ENCODE results near the gene TMEM273.

TMEM273 gene

DNA sequence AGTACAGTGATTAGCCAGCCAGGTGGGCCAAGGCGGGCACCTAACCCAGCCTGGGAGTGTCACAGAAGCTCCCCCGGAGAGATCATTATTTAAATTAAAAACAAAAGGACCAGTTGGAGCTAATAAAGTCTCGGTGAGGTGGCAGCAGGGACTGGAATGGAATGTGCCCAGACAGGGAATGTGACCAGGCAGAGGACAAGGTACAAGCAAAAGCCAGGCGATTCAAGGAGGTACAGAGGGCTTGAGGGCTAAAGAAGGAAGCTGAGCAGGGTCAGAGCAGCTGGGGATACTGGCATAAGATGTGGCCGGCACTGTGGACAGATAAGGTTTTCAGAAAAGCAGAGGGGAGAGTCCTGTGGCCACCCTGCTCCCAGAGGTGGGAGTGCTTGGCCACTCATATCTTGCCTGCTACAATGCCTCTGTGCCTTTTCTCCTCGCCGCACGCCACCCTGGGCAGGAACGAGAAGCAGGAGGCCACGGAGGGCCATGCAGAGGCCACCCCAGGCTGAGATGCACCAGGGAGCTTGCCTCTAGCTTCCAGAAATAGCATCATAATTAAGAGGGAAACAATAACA is 13.2 kb downstream of the TMEM273 start:
- DNase-seq: no peak

DNA sequence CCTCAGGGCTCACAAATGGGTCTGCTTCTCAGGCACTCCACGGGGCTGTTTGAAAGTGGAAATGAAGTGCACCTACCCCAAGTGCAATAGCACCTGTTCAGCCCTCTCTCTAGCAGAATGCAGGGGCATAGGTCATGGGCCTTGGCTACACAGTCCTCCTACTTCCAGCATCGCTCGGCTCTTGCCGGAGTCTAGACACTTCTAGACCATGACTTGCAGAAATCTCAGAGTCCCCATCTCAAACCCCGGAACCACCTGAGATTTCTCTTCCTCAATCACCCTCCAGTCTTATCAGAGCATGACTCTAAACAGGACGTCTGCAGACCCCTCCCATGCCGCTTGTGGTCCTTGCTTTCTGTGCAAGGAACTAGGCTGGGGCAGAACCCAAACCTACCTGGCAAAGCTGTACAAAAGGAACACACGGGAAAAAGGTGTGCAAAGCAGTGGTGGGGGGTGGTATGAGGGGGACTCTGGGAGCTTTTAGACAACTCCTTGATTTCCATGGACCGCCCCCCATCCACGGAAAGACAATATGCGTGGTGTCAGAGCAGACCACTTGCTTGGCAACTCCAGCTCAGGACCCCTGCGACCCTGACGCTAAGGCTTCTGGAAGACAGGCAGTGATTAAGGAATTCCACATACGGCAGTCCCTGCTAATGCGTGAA is 13.8 kb downstream of the TMEM273 start:
- DNase-seq: no peak

DNA sequence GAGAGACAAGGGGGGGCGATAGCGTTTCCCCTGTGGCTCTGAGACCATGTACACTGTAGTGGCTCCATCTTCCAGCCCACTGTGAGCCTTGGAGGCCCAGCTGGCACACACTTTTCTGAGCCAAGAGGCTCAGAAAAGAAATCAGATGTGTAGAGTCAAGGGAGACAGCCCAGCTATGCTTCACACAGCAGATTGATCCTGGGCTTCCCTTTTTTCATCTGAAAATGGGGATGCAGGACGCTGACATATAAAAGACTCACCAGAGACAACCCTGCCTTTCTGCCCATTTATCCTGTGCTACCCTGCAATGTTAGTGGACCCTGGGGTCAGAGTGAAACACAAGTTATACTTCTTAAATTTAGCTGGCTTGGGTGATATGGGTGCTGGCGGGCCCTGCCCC is 14.3 kb downstream of the TMEM273 start:
- DNase-seq: no peak

DNA sequence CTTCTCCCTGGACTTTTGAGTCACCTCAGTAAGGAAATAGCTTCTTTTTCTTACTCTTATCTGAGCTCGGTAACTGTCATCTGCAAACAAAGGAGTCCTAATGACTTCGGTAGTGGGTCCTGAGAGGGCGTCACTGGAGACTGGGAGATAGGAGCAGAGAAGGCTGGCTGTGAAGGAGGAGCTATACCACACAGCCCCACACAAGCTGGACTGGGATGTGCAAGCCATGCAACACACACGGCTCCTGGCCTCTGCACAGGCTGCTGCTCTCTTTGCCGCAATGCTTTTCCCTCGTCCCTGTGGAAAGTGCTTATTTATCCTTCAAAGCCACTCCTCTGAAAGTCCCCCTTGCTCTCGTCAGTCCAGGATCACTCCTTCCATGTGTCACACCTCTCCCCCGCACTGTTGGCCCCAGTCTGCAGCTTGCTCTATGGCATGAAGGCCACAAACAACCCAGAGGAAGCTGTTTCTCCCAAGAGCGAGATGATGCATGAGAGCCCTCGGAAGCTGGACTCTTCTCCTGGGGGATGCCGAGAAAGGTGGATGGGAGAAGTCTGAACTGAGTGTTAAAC is 14.9 kb downstream of the TMEM273 start:
- DNase-seq: no peak

DNA sequence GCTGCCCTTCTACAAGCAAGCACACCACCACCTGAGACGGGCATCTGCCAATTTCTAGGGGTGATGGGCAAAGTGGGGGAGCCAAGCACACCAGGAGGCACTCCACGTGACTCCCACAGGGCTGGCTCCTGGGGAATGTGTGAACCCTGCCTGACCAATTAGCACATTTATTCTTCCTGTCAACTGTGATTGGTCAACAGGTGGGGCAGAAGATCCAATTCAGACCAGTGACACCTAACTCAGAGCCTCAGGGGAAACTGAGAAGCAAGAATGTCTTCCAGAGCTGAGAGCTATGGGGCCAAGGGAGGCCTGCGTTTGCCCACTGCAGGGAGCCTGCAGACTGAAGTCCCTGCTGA is 15.4 kb downstream of the TMEM273 start:
- no peak for DNase-seq

DNA sequence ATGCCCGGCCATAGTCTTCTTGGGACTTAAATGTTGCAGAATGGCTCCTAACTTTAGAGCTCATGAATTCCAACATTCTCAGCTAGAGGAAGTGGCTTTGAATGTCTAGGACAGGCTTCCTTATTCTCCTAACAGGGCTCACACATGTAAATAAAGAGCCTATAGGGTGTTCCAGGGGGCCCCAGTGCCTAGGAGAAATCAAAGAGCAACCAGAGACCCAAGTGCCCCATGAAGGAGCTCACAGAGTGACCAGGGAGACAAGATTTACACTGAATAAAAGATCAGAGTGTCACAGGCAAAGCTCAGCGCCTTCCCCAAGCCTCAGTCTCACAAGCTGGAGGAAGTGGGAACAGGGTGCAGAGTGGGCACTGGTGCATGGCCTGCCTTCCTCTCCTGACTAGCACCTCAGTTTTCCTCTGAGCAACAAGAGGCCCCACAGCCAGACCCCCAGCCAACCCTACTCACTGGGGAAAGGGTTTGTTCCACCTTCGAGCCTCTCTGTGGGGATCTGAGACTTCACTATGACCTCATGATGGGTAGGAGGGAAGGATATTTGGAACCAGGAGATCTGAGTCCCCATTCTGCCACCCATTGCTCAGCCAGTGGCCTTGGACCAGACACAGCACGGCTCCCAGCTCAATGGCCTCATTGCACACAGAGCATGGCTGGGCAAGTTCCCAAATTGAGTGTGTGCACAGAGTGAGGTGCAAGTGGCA is 16.0 kb downstream of the TMEM273 start:
- DNase-seq: no peak

DNA sequence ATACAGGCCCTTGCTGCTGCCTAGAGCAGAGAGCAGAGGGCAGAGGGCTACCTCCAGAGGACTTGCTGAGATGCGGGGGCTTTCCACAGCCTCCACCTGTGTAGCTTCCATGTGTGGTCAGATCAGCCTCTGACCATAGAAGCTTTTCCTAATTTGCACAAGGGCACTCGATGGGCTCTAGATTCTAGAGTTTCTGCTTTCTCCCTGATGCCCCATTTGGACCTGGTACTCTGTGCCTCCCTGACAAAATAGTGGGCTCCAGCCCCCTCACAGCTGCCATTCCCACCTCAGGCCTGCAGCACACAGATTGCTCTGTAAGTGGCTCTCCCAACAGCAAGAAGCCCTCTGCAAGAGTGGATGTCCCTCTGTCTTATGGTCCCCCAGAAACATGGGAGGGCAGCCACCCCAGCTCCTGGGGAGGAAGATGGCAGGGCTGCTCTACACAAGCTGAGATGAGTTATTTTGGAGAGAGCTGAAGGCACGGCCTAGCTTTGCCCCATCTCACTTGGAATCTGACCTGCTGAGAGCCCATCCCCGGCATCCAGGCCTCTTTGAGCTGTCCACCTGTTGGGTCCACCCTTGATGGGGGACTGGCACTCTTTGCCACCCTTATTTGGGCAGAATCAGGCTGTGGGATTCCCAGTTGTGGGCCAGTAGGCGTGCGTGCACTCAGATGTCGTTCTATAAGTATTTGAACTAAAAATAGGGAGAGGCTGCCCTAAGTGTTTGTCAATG is 16.7 kb downstream of the TMEM273 start:
- DNase-seq: no peak

DNA sequence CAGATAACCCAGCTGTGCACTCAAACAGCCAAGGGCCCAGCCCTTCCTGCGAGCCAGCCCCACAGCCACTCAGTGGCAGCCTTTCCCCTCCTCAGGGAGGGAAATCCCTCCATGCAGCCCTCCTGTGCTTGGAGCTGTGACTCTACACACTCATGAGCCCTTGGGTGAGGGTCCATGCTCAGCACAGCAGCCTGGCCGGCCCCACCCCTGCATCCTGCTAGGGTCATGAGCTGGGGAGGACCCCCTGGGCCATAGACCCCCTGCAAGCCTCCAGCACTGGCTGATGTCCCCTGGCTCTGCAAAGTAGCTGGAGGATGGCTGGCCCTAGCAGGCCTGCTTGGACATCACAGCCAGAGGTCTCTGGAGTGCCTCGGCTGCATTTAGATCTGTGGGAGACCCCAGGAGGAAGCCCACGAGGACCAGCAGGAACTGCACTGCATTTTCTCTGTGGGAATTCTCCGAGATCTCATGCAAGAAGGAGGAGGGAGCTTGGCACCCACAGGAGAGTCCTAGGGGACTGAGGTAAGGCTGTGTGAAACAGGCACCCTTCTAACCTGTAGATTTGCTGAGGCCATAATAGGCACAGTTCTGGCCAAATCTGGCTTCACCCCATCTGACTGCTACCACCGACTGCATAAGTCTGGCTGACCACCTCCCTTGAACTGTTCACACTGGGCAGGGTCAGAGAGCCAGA is 17.4 kb downstream of the TMEM273 start:
- no peak for DNase-seq

DNA sequence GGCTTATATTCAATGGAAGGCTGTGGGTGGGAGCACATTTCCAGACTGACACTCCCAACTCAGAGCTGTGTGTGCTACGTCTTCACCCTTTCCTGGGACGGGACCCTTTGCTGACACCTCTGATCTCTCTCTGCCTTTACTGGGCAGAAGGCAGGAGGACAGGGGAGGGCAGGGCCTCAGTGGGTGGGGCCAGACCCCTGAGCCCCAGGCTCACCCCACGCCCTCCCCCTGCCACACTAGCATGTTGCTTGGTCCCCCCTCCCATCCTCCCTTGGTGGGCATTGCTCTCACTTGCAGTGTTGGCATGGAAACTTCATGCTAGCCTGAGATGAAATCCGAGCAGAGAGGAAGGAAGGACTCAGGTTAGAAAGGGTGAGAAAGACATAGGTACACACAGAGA is 18.4 kb downstream of the TMEM273 start:
- DNase-seq: no peak

DNA sequence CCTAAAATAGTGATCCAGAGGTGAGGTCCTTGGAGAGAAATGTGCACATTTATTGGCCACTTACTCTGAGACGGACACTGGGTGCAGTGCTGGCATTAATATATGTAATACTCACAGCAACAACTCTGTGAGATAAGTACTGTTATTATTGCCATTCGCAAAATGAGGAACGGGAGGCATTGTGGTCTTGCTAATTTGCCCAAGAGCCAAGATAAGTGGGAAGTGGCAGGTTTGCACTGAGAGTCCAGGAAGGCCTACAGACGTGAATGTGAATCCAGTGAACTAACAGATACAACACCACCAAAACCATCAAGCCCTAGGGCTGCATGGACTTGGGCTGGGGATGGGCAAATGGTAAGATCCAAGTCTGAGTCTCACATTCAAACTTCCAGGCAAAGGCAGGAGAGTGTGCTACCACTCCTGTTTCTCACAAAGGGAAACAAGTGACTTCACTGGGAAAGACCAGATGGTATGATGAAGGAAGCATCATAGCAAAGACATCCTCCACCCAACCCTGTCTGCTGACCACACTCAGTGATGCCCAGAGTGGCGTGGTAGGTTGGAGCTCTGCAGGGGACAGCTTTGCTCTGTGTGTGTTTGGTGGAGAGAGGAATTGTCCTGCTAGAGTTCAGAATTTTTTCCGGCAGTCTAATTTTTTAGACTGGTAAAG is 19.2 kb downstream of the TMEM273 start:
- DNase-seq: no peak

DNA sequence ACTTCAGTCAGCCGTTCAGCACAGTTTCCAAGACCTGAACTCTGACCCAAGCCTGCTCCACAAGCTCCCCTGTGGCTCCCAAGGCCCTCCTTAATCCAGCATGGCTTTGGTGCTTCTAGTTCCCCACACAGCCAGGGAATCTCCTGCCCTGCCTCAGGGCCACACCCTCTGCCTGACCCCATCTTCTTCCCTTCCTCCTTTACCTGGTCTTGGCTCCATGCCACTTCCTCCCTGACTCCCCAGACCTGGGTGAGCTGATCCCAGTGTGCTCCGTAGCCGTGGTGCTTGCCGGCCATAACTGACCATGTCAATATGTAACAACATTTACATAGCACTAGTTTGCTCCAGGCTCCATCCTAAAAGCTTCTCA is 20.0 kb downstream of the TMEM273 start:
- no peak for DNase-seq

DNA sequence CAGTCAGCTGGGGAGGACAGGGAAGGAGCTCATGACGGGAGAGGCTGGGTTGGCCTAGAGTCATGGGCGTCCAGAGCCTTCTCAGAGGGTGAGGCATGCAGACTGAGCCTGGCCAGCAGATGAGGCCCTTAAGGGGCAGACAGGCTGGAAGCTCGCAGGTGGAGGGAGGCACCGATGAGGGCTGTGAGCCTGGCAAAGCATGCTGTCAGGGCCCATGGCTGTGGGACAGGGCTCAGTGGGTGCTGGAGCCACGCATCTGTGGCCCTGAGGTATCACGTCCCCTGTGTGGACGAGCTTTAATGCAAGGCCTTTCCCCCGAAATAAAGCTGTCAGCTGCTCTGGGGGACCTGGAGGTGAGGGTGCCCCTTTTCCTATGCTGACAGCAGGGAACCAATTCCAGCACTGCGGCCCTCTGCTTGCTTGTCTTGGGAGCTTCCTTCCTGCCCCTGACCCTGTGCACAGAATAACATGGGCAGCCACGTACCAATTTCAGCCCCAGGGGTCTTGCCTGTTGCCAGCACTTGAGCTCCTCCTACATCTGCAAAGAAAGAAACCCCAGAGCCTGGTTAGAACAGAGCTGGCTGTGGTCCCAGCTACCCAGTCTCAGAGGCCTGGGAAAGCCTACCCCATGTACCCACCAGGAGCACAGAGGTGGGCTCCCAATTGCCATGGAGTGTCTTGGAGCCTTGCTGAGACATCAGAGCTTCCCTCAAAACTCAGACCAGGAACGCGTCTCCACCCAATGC is 20.6 kb downstream of the TMEM273 start:
- no peak for DNase-seq

DNA sequence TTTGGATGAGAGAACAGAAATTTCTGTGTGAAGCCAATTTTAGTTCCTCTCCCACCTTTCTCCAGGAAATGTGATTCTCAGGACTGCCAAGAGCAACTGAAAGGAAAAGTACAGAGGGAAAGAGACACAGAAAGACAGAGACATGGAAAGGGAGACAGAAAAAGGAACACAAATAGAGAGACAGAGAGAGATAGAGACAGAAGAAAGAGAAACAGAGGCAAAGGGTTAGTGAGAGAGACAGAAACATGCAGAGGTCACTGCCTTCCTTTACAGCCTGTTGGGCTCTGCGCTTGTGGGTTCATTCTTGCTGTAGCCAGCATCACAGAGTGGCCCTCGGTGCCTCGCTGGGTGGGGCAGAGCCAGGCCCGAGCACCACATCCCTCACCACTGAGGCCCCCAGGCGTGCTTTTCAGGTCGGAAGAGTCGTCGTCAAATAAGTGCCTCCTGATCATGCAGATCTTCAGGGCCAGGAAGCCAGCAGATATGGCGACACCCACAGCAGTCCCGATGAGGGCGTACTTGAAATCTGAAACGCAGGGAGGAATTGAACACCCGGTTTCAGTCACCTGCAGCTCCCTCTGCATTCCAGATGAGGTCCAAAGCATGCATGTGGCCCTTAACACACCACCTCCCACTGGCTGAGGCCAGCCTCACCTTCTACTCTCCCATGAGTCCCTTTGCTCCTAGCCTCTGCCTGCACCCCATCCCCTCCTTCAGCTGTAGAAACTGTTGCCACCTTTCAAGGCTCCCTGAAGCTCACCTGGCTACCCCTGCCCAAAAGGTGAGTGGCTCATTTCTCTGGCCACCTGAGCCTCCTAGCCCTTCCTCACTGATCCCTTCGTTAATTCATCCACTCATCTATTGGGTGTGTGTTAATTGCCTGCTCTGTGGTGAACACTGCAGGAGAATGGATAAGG is 21.4 kb downstream of the TMEM273 start:
- no peak for DNase-seq

DNA sequence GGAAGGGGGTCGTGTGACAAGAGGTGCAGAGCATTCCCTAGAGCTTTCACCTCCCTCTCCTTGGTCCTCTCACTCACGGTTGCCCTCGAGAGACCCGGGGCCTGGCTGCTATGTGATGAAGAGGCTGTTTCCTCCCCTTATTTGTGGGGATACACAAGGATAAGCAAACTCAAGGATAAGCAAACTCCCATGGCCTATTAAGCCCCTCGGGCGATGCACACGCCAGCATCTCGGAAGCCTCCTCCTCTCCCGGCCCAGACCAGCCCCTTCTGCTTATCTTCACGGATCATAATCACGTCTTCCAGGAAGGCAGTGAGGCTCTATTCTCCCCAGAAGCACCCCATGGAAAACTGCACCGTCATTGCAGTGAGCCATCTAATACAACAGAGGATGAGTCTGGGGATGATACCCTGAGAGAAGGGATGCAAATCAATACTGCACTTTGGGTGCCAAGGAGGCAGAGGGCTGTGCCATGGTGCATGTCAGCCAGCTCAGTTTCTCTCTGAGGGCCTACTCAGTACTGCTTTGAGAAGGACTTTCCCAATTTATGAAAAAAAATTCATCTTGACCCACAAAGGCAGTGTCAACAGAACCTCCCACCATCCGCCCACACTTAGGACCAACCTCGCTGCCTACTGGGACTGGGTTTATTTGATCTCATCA is 22.2 kb downstream of the TMEM273 start:
- no peak for DNase-seq

DNA sequence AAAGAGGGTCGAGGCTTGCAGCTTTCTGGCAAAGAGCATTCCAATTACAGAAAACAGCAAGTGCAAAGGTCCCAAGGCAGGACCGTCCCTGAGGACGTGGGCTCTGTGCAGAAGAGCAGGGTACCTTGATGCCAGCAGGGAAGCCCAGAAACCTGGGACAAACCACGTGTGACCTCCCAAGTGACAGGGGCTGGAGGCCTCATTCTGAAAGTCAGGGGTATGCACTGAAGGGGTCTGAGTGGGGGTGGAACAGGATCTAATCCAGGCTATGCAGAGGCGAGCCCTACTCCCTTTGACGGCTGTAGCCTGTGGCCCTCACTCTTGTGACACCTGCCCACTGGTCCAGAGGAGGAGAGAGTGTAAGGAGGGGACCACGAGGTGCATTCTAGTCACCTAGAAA is 22.9 kb downstream of the TMEM273 start:
- DNase-seq: no peak

DNA sequence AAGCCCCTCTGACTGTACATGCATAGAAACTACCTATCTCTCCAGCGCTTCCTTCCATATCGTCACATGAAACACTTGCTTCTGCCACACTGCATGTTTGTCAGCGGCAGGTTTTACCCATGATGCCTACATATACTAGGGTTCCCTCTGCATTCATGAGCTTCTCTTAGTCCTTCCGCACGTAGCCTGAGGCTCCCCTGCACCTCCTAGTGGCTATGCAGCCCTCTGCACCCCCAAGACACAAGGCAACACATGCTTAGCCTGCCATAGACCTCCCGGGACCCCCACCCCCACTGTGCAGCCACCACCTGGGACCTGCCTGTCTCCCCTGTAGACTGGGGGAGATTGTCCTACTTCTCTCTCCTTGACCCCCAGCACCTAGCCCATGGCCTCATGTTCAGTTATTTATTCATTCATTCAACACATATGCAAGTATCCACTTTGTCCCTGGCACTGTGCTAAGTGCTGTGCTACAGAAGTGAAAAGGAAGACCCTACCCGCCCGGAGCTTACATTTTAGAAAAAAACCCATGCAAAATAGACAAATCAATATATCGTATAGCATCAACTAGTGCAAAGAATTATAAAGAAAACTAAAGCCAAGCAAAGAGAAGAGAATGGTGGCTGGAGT is 23.5 kb downstream of the TMEM273 start:
- no peak for DNase-seq

DNA sequence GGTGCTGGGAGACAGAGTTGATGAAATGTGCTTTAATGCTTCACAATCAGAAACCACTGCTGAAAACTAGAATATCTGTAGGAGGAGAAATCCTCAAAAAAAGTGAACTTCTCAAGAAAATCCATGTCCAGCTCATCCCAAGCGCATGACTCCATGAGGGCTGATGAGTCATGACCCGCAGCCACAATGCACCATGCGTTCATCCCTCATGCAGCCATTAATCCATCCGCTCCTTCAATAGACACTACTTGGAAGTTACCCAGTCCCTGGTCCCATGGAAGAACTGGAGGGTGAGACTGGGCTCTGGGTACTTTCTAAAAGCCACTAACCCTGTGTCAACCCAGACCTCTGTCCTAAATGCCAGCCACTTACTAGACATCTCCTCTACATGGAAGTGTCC is 24.4 kb downstream of the TMEM273 start:
- DNase-seq: no peak

DNA sequence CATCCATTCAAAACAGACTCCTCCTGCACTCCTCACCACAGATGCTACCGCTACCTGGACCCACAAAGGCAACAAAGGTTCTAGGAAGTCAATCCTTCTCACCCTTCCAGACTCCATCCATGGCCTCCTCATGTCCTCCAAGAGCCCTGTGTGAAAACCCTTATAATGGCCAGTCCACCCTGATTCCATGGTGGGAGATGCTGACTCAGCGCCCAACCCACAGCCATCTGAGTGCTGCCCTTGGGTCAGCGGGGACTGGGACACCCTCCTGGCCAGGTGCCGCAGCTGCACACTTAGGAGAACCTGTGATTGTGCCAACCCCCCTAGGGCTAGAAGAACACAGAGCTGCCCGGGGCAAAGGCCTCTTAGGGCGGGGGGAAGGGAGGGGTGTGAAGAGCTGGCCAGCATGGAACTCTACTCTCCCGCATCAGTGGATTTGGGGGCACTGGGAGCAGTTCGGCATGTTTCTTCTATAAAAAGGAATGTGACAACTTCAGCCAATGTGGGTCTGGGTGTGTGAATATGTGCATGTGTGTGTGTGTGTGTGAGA is 25.4 kb downstream of the TMEM273 start:
- DNase-seq: no peak

DNA sequence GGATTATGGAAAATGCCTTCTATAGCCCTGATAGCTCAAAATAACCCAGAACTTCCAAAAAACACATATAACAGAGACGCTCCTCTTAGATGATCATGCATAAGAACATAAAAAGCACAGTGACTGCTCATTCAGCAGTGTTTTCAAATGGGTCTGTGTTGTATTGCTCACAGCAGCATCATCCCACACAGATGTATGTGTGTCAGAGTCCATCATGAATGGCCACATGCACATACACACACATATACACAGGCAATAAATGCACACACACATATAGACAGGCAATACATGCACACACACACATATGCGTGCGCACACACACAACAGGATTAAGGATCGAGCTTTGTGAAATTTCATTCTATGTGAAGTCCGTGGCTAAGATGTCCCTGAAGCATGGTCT is 26.1 kb downstream of the TMEM273 start:
- DNase-seq: no peak
